ENCODE measurements around the gene WDR7.

Gene WDR7

DNA sequence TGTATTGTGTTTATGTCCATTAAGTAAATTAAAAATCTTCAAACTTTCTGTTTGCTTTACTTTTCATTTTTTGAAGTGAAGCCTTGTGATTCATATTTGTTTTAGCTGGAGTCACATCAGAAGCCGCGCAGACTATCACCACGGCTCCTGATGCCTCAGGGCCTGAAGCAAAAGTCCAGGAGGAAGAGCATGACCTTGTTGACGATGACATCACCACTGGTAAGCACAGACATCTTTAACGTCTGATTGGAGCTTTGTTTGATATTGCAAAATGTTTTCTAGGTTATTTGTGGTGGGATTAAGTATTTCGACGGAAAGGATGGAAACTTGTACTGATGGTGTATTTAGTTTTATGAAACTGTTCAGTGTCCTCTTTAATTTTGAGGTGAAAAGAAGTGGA, 164.8 kb downstream of the WDR7 start:
- no peak for DNase-seq

GRCh38 chr18:56823986-56824565, 172.9 kb downstream of the WDR7 start:
- no peak for DNase-seq

- no peak for DNase-seq
Observed at GRCh38 chr18:56825321-56825720, 174.2 kb downstream of the WDR7 start.

DNA sequence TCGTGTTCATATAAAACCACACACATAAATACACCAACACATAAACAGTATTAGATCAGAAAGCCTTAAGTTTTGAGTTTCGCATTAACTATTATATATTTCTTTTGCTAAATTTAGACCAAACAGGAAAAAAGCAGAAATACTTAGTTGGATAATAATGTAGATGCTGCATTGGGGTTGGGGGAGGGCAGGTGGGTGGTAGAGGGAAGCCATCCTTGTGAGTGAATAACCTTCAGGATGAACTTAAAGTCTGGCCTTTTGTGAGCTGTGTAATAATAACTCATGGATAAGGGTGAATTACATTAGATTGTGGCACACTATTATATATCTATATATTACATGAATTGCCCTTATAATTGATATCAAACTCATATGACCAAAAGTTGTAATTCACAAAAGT, 174.7 kb downstream of the WDR7 start:
- no peak for DNase-seq

DNA sequence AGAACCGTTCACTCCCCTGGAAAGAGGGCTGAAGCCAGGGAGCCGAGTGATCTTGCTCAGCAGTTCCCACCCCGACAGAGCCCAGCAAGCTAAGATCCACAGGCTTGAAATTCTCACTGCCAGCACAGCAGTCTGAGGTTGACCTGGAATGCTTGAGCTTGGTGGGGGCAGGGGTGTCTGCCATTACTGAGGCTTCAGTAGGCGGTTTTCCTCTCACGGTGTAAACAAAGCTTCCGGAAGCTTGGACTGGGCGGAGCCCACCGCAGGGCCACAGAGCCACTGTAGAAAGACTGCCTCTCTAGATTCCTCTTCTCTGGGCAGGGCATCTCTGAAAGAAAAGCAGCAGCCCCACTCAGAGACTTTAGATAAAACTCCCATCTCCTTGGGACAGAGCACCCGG, 180.8 kb downstream of the WDR7 start:
- DNase-seq, result no peak

DNA sequence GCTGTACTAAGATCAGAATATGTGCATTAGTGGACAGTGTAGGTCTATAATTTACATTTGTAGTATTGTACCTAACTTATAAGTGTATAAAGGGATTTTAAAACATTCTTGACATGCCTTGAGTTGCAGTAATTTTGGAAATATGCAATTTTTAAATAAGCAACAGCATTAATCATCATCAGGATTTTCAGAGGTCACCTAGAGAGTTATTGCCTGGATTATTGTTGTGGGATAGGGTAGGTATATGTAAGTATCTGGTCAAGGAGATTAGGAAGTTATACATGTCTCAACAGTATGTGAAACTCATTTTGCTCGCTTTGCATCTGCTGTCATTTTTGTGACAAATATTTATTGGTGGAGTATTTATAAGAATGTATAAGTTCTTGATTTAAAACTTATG, 184.2 kb downstream of the WDR7 start:
- DNase-seq, result no peak

DNA sequence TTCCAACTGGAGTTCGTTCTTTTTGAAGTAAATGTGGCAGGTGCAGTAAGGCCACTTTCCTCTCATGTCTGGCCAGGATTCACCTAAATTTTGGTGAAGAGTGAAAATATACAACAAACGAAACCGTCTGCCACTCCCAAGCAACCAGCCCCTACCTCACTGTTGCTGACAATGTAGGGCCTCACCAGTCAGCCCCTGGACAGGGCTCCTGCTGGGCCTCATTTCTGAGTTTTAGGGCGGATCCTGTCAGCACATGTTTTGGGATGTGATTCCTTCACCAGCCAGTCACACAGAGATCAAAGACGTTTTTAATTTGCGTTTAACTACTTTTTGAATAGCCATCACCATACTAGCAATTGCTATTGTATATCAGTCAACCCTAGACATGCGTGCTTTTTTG, 185.0 kb downstream of the WDR7 start:
- DNase-seq, result no peak

DNA sequence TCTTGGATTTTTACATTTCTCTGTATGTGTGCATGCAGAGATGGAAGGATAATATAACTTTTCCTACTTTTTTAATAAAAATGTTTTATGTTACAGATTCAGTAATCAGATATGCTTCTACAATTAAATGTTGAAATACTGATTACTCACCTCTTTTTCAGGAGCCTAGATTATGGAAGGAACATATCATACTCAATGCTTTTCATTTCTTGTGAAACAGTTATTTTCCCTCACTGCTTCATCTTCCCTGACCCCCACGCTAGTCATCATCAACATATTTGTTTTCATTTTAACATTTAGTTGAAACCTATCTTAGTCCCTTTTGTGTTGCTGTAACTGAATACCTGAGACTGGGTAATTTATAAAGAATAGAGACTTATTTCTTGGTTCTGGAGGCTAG, 190.7 kb downstream of the WDR7 start:
- no peak for DNase-seq

GRCh38 chr18:56843241-56843640, 192.1 kb downstream of the WDR7 start:
- no peak for DNase-seq

GRCh38 chr18:56844556-56844955, 193.4 kb downstream of the WDR7 start:
- no peak for DNase-seq

GRCh38 chr18:56851774-56852173, 200.6 kb downstream of the WDR7 start:
- DNase-seq, result no peak

- DNase-seq, result no peak
Observed at GRCh38 chr18:56853961-56854360, 202.8 kb downstream of the WDR7 start.

DNA sequence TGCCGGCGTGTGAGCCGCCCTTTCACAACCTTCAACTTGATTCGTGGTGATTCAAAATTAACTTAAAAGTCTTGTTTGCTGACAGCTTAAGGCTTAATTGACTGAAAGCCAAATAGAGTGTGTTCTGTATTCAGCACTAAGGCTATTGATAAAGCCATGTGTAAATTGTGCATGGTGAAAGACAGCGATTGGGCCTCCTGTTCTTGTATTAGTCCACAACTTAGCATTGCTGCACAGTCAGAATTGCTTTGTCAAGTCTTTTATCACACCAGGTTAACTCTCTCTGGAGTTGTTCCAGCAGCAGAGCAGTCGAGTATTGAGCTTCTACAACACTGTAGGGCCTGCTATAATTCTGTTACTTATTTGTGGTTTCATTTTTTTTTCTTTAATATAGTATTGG, 210.1 kb downstream of the WDR7 start:
- no peak for DNase-seq

DNA sequence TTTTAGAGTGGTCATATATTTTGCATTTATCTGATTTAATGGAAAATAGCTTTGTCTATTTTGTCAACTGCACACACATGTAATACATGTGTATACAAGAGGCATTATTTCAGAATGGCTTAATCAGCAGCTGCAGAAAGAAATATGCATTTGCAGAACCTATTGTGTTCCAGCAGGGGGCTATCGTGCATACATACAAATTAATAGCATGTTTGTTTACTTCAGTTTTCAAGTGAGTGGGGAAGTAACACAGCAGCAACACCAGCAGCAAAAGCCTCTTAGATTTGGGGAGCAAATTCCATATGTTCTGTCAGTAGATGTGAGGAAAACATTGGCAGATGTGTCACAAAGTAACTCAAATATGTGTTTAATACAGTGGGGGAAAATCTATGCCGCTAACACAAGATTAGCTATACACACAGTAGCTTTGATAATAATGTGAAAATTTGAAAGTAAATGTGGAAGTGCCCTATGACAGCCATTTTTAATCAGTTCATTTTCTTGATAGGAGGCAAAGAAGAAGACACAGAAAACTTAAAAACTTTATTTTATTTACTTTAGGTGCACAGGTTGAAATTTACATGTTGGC, 218.1 kb downstream of the WDR7 start:
- DNase-seq, result peak; percentile 16

- DNase-seq, result no peak
Observed at GRCh38 chr18:56870982-56871381, 219.8 kb downstream of the WDR7 start.

DNA sequence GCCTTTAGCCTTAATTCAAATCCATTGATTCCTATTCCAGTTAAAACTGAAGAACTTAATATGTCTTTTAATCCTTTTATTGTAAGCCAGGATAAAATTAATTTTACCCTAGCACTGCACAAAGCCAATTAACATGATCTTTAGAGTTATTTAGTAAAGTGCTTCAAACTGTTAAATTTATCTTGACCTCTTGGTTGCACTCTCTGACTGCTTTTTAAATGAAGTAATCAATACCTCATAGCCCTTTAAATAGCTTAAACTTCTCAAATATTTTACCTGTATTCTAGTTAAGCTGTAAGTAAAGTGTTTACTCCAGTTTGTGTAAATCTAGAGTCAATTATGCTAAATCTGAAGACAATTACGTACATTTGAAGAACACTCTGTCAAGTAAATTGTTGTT, 221.0 kb downstream of the WDR7 start:
- DNase-seq, result no peak

DNA sequence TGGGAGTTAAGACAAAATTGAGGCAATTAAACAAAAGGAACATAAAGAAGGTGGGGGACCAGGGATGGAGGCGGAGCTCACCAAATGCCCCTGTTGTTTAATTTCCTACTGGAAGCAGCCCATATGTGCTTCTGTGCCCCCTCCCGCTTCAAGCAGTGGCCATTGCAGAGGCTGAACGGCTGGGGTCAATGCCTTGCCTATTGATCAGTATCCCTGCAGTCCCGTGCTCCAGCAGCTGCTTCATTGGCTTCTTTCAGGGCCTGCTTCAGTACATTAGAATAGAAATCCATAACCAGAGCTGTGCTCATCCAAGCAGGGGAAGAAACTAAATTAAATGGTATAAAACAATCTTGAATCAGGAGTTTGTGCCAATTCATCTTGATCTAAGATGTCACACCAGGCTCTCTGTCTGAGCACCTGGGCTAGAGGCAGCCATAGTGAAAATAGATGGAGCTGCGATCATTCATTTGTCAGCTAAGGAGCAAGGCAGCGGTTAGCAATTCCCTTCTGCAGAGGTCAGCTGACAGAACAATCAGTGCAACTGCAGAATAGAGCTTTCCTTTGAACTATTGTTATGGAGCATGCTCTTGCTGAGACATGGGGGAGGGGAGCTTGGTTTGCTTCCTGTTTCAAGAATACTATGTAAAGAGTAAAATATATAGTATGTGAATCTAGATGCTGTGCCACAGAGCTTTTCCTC, 222.4 kb downstream of the WDR7 start:
- DNase-seq, result no peak

DNA sequence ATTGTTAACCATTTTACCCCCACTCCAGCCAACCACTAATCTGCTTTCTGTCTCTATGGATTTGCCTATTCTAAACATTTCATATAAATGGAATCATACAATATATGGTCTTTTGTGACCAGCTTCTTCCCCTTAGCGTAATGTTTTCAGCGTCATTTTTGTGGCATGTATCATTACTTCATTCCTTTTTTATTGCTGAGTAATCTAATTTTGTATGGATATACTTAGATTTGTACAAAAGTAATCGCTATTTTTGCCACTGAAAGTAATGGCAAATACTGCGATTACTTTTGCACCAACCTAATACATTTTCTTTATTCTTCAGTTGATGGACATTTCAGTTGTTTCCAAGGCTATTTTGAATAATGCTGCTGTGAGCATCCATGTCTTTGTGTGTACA, 227.6 kb downstream of the WDR7 start:
- no peak for DNase-seq

- DNase-seq, result no peak
Observed at GRCh38 chr18:56884511-56884910, 233.4 kb downstream of the WDR7 start.

- no peak for DNase-seq
Observed at GRCh38 chr18:56888978-56889377, 237.8 kb downstream of the WDR7 start.

DNA sequence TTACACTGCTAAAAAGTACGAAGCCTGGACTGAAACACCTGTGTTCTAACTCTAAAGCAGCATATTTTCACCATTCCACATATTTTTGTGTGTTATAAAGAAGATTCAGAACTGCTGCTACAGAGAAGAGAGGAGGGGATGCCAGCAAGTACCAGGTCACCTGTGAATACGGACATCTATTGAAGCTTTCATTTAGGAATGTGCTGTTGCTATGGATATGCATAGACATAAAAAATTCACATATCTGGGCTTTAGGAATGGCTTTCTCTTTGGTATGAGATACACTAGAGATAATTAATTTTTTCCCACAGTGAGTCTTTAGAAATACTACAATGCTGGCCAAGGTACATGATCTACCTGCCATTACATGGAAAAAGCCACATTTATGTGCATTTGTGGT, 238.5 kb downstream of the WDR7 start:
- DNase-seq, result no peak

DNA sequence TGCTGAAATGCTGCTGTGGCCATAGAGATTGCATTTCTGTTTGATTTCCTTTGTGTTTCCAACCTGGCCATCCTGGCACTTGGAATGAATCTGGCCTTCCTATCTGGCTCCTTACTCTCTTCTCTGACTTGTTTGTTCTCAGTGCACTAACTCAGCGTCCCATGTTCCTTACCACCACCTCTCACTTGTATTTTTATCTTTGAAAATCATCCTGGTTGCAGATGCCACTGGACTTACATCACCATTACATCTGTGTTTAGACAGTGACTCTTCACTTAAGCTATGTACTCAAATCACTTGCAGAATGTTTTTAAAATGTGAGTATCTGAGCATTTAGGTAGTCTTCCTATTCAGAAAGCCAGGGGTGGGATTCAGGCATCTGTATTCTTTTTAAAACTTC, 239.5 kb downstream of the WDR7 start:
- no peak for DNase-seq

- DNase-seq, result no peak
Observed at GRCh38 chr18:56891116-56891515, 240.0 kb downstream of the WDR7 start.

DNA sequence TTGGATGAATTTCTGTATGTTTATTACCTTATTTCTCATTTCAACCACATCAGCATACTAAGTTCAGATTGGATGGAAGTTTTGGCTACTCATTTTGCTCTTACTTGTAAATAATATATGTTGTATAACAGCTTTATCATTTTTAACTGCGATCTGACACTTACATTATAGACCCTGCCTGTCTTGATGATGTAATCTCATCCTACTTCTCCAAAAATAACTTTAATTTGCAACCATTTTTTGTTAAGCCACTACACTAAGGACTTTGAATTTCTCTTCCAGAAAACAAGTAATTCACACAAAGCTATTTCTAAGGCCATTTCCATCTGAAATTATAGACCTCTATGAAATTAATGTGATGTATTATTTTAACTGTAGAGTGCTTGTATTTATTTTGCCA, 240.7 kb downstream of the WDR7 start:
- DNase-seq, result no peak

DNA sequence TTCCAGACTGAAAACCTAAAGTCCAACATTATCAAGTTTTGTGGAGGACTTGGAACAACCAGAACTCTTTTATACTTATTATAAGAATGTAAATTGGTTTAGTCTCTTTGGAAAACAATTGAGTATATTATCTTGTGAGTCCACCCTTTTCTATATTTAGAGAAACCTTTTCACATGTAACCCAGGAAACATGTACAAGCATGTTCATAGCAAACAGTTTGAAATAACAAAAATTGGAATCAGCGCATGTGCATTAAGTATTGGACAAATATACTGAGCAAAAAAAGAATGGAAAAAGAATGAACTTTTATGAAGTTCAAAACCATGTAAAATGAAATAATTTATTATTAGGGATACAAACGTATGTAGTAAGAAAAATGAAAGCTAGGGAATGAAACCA, 246.0 kb downstream of the WDR7 start:
- no peak for DNase-seq

All from NCI-H2029 treated with DMSO at 0.1 percent for 48 hours (cell line).